Smooth muscle cell (in vitro differentiated cells): ENCODE results near the gene KIF21B. TPM values are rescaled to one million over a fixed set of nuclear protein-coding genes. Genes with fewer than 3 reads are reported as not detected.

ENCODE experiments used
- DNase-seq: peaks from one replicate; lab custom pipeline; 2025; ENCODE audit not compliant: unreplicated experiment; lab: John Stamatoyannopoulos, UW
- H2AFZ ChIP-seq: fragments of 200-600 bp; sonication (generic); 2 replicates; pipeline ENCODE4 v1.6.0; 2016; ENCODE audit warnings: antibody characterized with exemption, low read depth, mild to moderate bottlenecking
- H3F3A ChIP-seq: fragments of 200-600 bp; sonication (generic); 2 replicates; pipeline ENCODE4 v1.6.0; 2017; ENCODE audit warnings: antibody characterized with exemption, low read depth
- H3K27ac ChIP-seq: fragments of 200-600 bp; sonication (generic); 2 replicates; pipeline ENCODE4 v1.5.1; 2016; ENCODE audit warnings: low read depth, mild to moderate bottlenecking
- H3K27me3 ChIP-seq: fragments of 200-600 bp; sonication (generic); 2 replicates; pipeline ENCODE4 v1.6.1; 2016; ENCODE audit warnings: low read depth, mild to moderate bottlenecking
- H3K36me3 ChIP-seq: fragments of 200-600 bp; sonication (generic); 2 replicates; pipeline ENCODE4 v1.5.1; 2016; ENCODE audit warnings: low read depth
- H3K4me1 ChIP-seq: fragments of 200-600 bp; sonication (generic); 2 replicates; pipeline ENCODE4 v1.5.1; 2016; ENCODE audit warnings: low read depth
- H3K4me2 ChIP-seq: fragments of 200-600 bp; sonication (generic); 2 replicates; pipeline ENCODE4 v1.6.0; 2016; ENCODE audit warnings: mild to moderate bottlenecking
- H3K4me3 ChIP-seq: fragments of 200-600 bp; sonication (generic); 2 replicates; pipeline ENCODE4 v1.5.1; 2016; ENCODE audit warnings: mild to moderate bottlenecking
- H3K79me2 ChIP-seq: fragments of 200-600 bp; sonication (generic); 2 replicates; pipeline ENCODE4 v1.6.0; 2016; ENCODE audit warnings: low read depth, mild to moderate bottlenecking
- H3K9ac ChIP-seq: fragments of 200-600 bp; sonication (generic); 2 replicates; pipeline ENCODE4 v1.6.0; 2016; ENCODE audit warnings: low read depth
- H3K9me3 ChIP-seq: fragments of 200-600 bp; sonication (generic); replicated peaks from 2 replicates; pipeline ENCODE4 v1.5.1; 2016; ENCODE audit warnings: low read depth
- H4K20me1 ChIP-seq: fragments of 200-600 bp; sonication (generic); 2 replicates; pipeline ENCODE4 v1.6.0; 2016; ENCODE audit warnings: low read depth
- CTCF ChIP-seq: fragments of 200-600 bp; sonication (generic); IDR thresholded peaks from 2 replicates; pipeline ENCODE4 v1.5.1; 2017; ENCODE audit warnings: borderline replicate concordance, mild to moderate bottlenecking, antibody characterized with exemption; ENCODE audit not compliant: insufficient read depth, poor library complexity, severe bottlenecking
- WGBS: methylation state at CpG from one replicate; pipeline ENCODE4 v1.1.7; 2016; ENCODE audit warnings: low lambda C conversion rate; 5-methylcytosine and 5-hydroxymethylcytosine counted together
- polyA plus RNA-seq: library from polyadenylated mRNA; unstranded; fragments of >200 nt; fragmentation: Nextera tagmentation; extraction: Ambion mirVana; gene quantifications from 2 replicates; pipeline ENCODE4 v1.2.1, GENCODE V29; 2016
- total RNA-seq: library from RNA; depleted of rRNA; stranded (reverse); fragments of >200 nt; gene quantifications from 2 replicates; pipeline ENCODE4 v1.2.3, GENCODE V29; 2014

KIF21B gene
- total and polyA plus RNA-seq, 2 experiments from 2014 or later: 1.0 to 1.9 TPM

- no peak overlapping the region for H3K4me3 ChIP-seq
- no peak overlapping the region for H2AFZ ChIP-seq
- H3K27ac ChIP-seq: no peak overlapping the region
- no peaks in the 10 kb centered on the region for H3K27me3 ChIP-seq
- 80% methylated on average over 11 of the region's 11 CpGs for WGBS
- no peak for TF ChIP-seq CTCF
- H4K20me1 ChIP-seq: no peaks in the 10 kb centered on the region
- DNase-seq: no peak
- peaks cover 8% of the 10 kb centered on the region for H3F3A ChIP-seq
- H3K4me1 ChIP-seq: peaks cover 23% of the 10 kb centered on the region
- H3K79me2 ChIP-seq: no peaks in the 10 kb centered on the region
- H3K9ac ChIP-seq: no peak overlapping the region
- H3K36me3 ChIP-seq: no peaks in the 10 kb centered on the region
- no peak overlapping the region for H3K4me2 ChIP-seq
- no peaks in the 10 kb centered on the region for H3K9me3 ChIP-seq
Observed at GRCh38 chr1:201009962-201010645, 13.4 kb downstream of the KIF21B start.

DNA sequence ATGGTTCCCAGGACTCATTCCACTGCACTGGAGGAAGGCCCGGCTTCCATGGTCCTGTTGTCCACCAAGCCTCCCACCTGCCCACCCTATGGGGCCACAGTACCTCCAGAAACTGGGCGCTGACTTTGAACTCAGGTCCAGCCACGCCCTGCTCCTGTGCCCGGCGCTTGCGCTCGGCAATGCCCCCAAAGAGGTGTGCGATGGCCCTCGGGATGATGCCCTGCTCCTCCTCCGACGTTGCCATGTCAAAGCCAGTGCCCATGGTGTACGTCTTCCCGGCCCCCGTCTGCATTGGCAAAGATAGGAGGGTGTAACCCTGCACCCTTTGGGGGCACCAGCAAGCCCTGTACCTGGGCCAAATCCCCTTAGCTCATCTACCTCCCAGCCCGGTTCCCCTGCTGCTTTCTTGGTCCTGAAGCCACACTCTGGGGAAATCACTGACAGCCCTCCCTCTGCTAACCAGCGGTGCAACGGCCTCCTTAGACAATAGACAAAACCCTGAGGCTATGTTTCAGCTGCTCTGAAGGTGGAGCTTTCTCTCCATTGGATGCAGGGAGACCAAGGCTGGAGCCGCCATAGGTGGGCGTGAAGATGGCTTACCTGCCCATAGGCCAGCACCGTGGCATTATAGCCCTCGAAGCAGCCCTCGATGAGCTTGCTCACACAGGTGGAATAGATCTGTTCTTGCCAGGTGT is 14.7 kb downstream of the KIF21B start:
- H3K27ac ChIP-seq: no peak overlapping the region
- no peaks in the 10 kb centered on the region for H3K36me3 ChIP-seq
- H3K9ac ChIP-seq: no peak overlapping the region
- H3K9me3 ChIP-seq: no peaks in the 10 kb centered on the region
- no peaks in the 10 kb centered on the region for H3F3A ChIP-seq
- TF ChIP-seq CTCF: no peak
- no peaks in the 10 kb centered on the region for H4K20me1 ChIP-seq
- WGBS: 96% methylated on average over 22 of the region's 22 CpGs
- H2AFZ ChIP-seq: no peak overlapping the region
- H3K4me1 ChIP-seq: peaks cover 10% of the 10 kb centered on the region
- no peaks in the 10 kb centered on the region for H3K27me3 ChIP-seq
- no peak overlapping the region for H3K4me3 ChIP-seq
- H3K79me2 ChIP-seq: no peaks in the 10 kb centered on the region
- H3K4me2 ChIP-seq: no peak overlapping the region
- no peak for DNase-seq

DNA sequence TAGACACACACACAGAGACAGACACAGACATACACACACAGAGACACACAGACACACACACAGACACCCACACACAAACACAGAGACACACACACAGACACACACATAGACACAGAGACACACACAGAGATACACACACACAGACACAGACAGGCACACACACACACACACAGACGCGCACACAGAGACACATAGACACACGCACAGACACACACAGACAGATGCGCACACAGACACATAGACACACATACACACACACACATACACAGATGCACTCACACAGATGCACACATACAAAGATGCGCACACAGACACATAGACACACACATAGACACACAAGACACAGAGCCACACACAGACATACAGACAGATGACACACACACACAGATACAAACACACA is 16.0 kb downstream of the KIF21B start:
- DNase-seq: no peak
- Histone ChIP-seq H3K27ac (no peak overlapping the region), H3K4me2 (no peak overlapping the region), H3K79me2 (no peaks in the 10 kb centered on the region), H3K4me3 (no peak overlapping the region), H3K4me1 (peaks cover 9% of the 10 kb centered on the region), H4K20me1 (no peaks in the 10 kb centered on the region), H2AFZ (no peak overlapping the region), H3K9ac (no peak overlapping the region), H3K36me3 (no peaks in the 10 kb centered on the region), H3K9me3 (no peaks in the 10 kb centered on the region), H3F3A (no peaks in the 10 kb centered on the region), H3K27me3 (no peaks in the 10 kb centered on the region)
- TF ChIP-seq CTCF: no peak
- WGBS: 92% methylated on average over 5 of the region's 5 CpGs

GRCh38 chr1:201006450-201006849 is 17.1 kb downstream of the KIF21B start:
- H4K20me1 ChIP-seq: no peaks in the 10 kb centered on the region
- H3K4me1 ChIP-seq: peaks cover 9% of the 10 kb centered on the region
- H3K4me2 ChIP-seq: no peak overlapping the region
- no peaks in the 10 kb centered on the region for H3K9me3 ChIP-seq
- DNase-seq: no peak
- H2AFZ ChIP-seq: no peak overlapping the region
- 54% methylated on average over 2 of the region's 2 CpGs for WGBS
- no peaks in the 10 kb centered on the region for H3K27me3 ChIP-seq
- no peak for TF ChIP-seq CTCF
- H3K4me3 ChIP-seq: no peak overlapping the region
- no peaks in the 10 kb centered on the region for H3K36me3 ChIP-seq
- H3K9ac ChIP-seq: no peak overlapping the region
- H3K79me2 ChIP-seq: no peaks in the 10 kb centered on the region
- H3K27ac ChIP-seq: no peak overlapping the region
- H3F3A ChIP-seq: no peaks in the 10 kb centered on the region
